Stimulated activated naive B cell treated with anti-CD40 and anti-IgM and Interleukin-4, amounts not matched to agents 10 μg/mL and 1 μg/mL and 100 μg/mL, for 72 hours (primary cell): ENCODE data around the gene ANKRD66.
"Not testable (repeated sequence)": the region's sequence is repeated elsewhere in the genome, so short reads cannot be mapped to it uniquely, and the experiment has no call there.

Experiments used
- ATAC-seq, 2 donors: fragments of 150-1000 bp; cut with Tn5 transposase; replicated peaks; 2 replicates each; pipeline ENCODE4 v1.10.0; 2021; ENCODE audit warnings: moderate library complexity in 1 of 2
- DNase-seq: peaks from one replicate; pipeline ENCODE4 v3.0.0; 2021
- H3K27ac Mint-ChIP-seq: one replicate; pipeline ENCODE4 v1.8.0; 2022; ENCODE audit warnings: mild to moderate bottlenecking, mixed read lengths
- H3K27me3 Mint-ChIP-seq, 2 donors: one replicate each; pipeline ENCODE4 v1.8.0; 2022; ENCODE audit warnings: mixed read lengths in 2 of 2
- H3K36me3 Mint-ChIP-seq, 2 donors: one replicate each; pipeline ENCODE4 v1.8.0; 2022; ENCODE audit warnings: mixed read lengths in 2 of 2, mild to moderate bottlenecking in 1 of 2
- H3K4me1 Mint-ChIP-seq, 2 donors: one replicate each; pipeline ENCODE4 v1.8.0; 2022; ENCODE audit warnings: mixed read lengths in 2 of 2, mild to moderate bottlenecking in 1 of 2
- H3K4me3 Mint-ChIP-seq, 2 donors: one replicate each; pipeline ENCODE4 v1.8.0; 2022; ENCODE audit warnings: mild to moderate bottlenecking in 2 of 2, mixed read lengths in 2 of 2, moderate library complexity in 1 of 2
- H3K9me3 Mint-ChIP-seq, 2 donors: one replicate each; pipeline ENCODE4 v1.8.0; 2022; ENCODE audit warnings: mixed read lengths in 2 of 2, mild to moderate bottlenecking in 1 of 2

Gene ANKRD66

GRCh38 chr6:46741482-46741881 lies 5.3 kb upstream of the ANKRD66 start:
- Mint-ChIP-seq H3K9me3 (no peaks in the 10 kb centered on the region), H3K4me3 (no peak overlapping the region), H3K27me3 (peaks cover 29 to 41% of the 10 kb centered on the region in 2 donors), H3K4me1 (no peaks in the 10 kb centered on the region), H3K27ac (no peak overlapping the region), H3K36me3 (no peaks in the 10 kb centered on the region)
- DNase-seq, result no peak
- ATAC-seq, result no peak

GRCh38 chr6:46741910-46742309 lies 4.8 kb upstream of the ANKRD66 start:
- H3K4me3 Mint-ChIP-seq, result no peak overlapping the region
- no peak overlapping the region for H3K27ac Mint-ChIP-seq
- H3K9me3 Mint-ChIP-seq, result no peaks in the 10 kb centered on the region
- peaks cover 28 to 39% of the 10 kb centered on the region in 2 donors for H3K27me3 Mint-ChIP-seq
- ATAC-seq (no peak), DNase-seq (no peak)
- H3K36me3 Mint-ChIP-seq, result no peaks in the 10 kb centered on the region
- no peaks in the 10 kb centered on the region for H3K4me1 Mint-ChIP-seq

GRCh38 chr6:46743425-46744158 lies 3.1 kb upstream of the ANKRD66 start:
- ATAC-seq, result no peak
- DNase-seq, result no peak
- H3K27me3 Mint-ChIP-seq, result peaks cover 12 to 24% of the 10 kb centered on the region in 2 donors
- H3K27ac Mint-ChIP-seq, result no peak overlapping the region
- no peaks in the 10 kb centered on the region for H3K4me1 Mint-ChIP-seq
- H3K9me3 Mint-ChIP-seq, result no peaks in the 10 kb centered on the region
- H3K4me3 Mint-ChIP-seq, result no peak overlapping the region
- H3K36me3 Mint-ChIP-seq, result no peaks in the 10 kb centered on the region

GRCh38 chr6:46744159-46744725 lies 2.5 kb upstream of the ANKRD66 start:
- H3K36me3 Mint-ChIP-seq, H3K4me1 Mint-ChIP-seq, H3K27ac Mint-ChIP-seq, H3K4me3 Mint-ChIP-seq, ATAC-seq, H3K9me3 Mint-ChIP-seq, DNase-seq: not testable (repeated sequence)
- H3K27me3 Mint-ChIP-seq, result peaks cover 11 to 26% of the 10 kb centered on the region in 2 donors

- H3K4me1 Mint-ChIP-seq, result no peaks in the 10 kb centered on the region
- peaks cover 8 to 21% of the 10 kb centered on the region in 2 donors for H3K27me3 Mint-ChIP-seq
- H3K4me3 Mint-ChIP-seq, result no peak overlapping the region
- DNase-seq, result no peak
- H3K27ac Mint-ChIP-seq, result no peak overlapping the region
- H3K9me3 Mint-ChIP-seq, result no peaks in the 10 kb centered on the region
- ATAC-seq, result no peak
- no peaks in the 10 kb centered on the region for H3K36me3 Mint-ChIP-seq
These were observed 760 bp upstream of the ANKRD66 start for GRCh38 chr6:46745973-46746372.

GRCh38 chr6:46748940-46749503 lies 2.3 kb downstream of the ANKRD66 start:
- H3K4me1 Mint-ChIP-seq, result no peaks in the 10 kb centered on the region
- no peak overlapping the region for H3K4me3 Mint-ChIP-seq
- no peaks in the 10 kb centered on the region for H3K36me3 Mint-ChIP-seq
- no peak overlapping the region for H3K27ac Mint-ChIP-seq
- peaks cover 8 to 21% of the 10 kb centered on the region in 2 donors for H3K27me3 Mint-ChIP-seq
- DNase-seq (no peak), ATAC-seq (no peak)
- no peaks in the 10 kb centered on the region for H3K9me3 Mint-ChIP-seq

GRCh38 chr6:46749731-46750130 lies 3.0 kb downstream of the ANKRD66 start:
- H3K36me3 Mint-ChIP-seq, result no peaks in the 10 kb centered on the region
- H3K27ac Mint-ChIP-seq, result no peak overlapping the region
- peaks cover 8 to 15% of the 10 kb centered on the region in 2 donors for H3K27me3 Mint-ChIP-seq
- DNase-seq, result no peak
- ATAC-seq, result no peak
- H3K4me3 Mint-ChIP-seq, result no peak overlapping the region
- no peaks in the 10 kb centered on the region for H3K4me1 Mint-ChIP-seq
- H3K9me3 Mint-ChIP-seq, result no peaks in the 10 kb centered on the region

GRCh38 chr6:46751658-46752057 lies 4.9 kb downstream of the ANKRD66 start:
- Mint-ChIP-seq H3K4me1 (no peaks in the 10 kb centered on the region), H3K4me3 (no peak overlapping the region), H3K27me3 (peaks cover 0 to 6% of the 10 kb centered on the region in 2 donors), H3K27ac (no peak overlapping the region), H3K9me3 (no peaks in the 10 kb centered on the region), H3K36me3 (no peaks in the 10 kb centered on the region)
- no peak for ATAC-seq
- DNase-seq, result no peak

GRCh38 chr6:46755865-46756264 lies 9.1 kb downstream of the ANKRD66 start:
- peaks cover 0 to 6% of the 10 kb centered on the region in 2 donors for H3K27me3 Mint-ChIP-seq
- no peak for DNase-seq
- no peaks in the 10 kb centered on the region for H3K36me3 Mint-ChIP-seq
- H3K4me3 Mint-ChIP-seq, result no peak overlapping the region
- no peak for ATAC-seq
- H3K9me3 Mint-ChIP-seq, result no peaks in the 10 kb centered on the region
- H3K4me1 Mint-ChIP-seq, result no peaks in the 10 kb centered on the region
- H3K27ac Mint-ChIP-seq, result no peak overlapping the region

GRCh38 chr6:46756469-46757213 lies 9.9 kb downstream of the ANKRD66 start:
- Mint-ChIP-seq H3K9me3 (no peaks in the 10 kb centered on the region), H3K4me1 (no peaks in the 10 kb centered on the region), H3K36me3 (no peaks in the 10 kb centered on the region), H3K27me3 (peaks cover 0 to 6% of the 10 kb centered on the region in 2 donors), H3K27ac (no peak overlapping the region), H3K4me3 (no peak overlapping the region)
- ATAC-seq (no peak), DNase-seq (no peak)

GRCh38 chr6:46757214-46757596 lies 10.5 kb downstream of the ANKRD66 start:
- no peaks in the 10 kb centered on the region for H3K4me1 Mint-ChIP-seq
- no peak overlapping the region for H3K4me3 Mint-ChIP-seq
- DNase-seq, result no peak
- H3K27me3 Mint-ChIP-seq, result peaks cover 0 to 6% of the 10 kb centered on the region in 2 donors
- no peaks in the 10 kb centered on the region for H3K9me3 Mint-ChIP-seq
- no peaks in the 10 kb centered on the region for H3K36me3 Mint-ChIP-seq
- H3K27ac Mint-ChIP-seq, result no peak overlapping the region
- ATAC-seq, result no peak

- Mint-ChIP-seq H3K36me3 (no peaks in the 10 kb centered on the region), H3K27ac (no peak overlapping the region), H3K27me3 (peaks cover 0 to 11% of the 10 kb centered on the region in 2 donors), H3K9me3 (no peaks in the 10 kb centered on the region), H3K4me3 (no peak overlapping the region), H3K4me1 (no peaks in the 10 kb centered on the region)
- ATAC-seq (no peak), DNase-seq (no peak)
These were observed 12.4 kb downstream of the ANKRD66 start for GRCh38 chr6:46758960-46759753.

GRCh38 chr6:46760925-46761324 lies 14.2 kb downstream of the ANKRD66 start:
- H3K36me3 Mint-ChIP-seq, result no peaks in the 10 kb centered on the region
- ATAC-seq, result no peak
- no peak for DNase-seq
- no peak overlapping the region for H3K4me3 Mint-ChIP-seq
- no peak overlapping the region for H3K27ac Mint-ChIP-seq
- H3K9me3 Mint-ChIP-seq, result peaks cover 0 to 4% of the 10 kb centered on the region in 2 donors
- no peaks in the 10 kb centered on the region for H3K4me1 Mint-ChIP-seq
- H3K27me3 Mint-ChIP-seq, result peaks cover 9 to 11% of the 10 kb centered on the region in 2 donors

- Mint-ChIP-seq H3K27ac (no peak overlapping the region), H3K4me3 (no peak overlapping the region), H3K36me3 (no peaks in the 10 kb centered on the region), H3K9me3 (peaks cover 2 to 4% of the 10 kb centered on the region in 2 donors), H3K4me1 (no peaks in the 10 kb centered on the region), H3K27me3 (peaks cover 9 to 11% of the 10 kb centered on the region in 2 donors)
- no peak for DNase-seq
- ATAC-seq, result no peak
These were observed 16.7 kb downstream of the ANKRD66 start for GRCh38 chr6:46763466-46763865.
